NK-92 (cell line): ENCODE measurements around the gene SETD1A.

Source experiments
- DNase-seq: peaks from one replicate; lab custom pipeline; 2025; ENCODE audit not compliant: unreplicated experiment; lab: John Stamatoyannopoulos, UW

Gene SETD1A

GRCh38 chr16:30957456-30958174 is at the start of gene SETD1A:
Gene SETD1A, plus strand, starts transcription at chr16:30957754. Its CDS starts 978 bp downstream, at chr16:30958732.
- DNase-seq, result peak; percentile 58

- DNase-seq, result no peak
Observed at GRCh38 chr16:30910427-30911029, 47.0 kb upstream of the SETD1A start.

- DNase-seq, result no peak
Observed at GRCh38 chr16:30912794-30913412, 44.7 kb upstream of the SETD1A start.

- no peak for DNase-seq
Observed at GRCh38 chr16:30914830-30915229, 42.7 kb upstream of the SETD1A start.

GRCh38 chr16:30918614-30919013 is 38.9 kb upstream of the SETD1A start:
- no peak for DNase-seq

- no peak for DNase-seq
Observed at GRCh38 chr16:30920891-30921290, 36.7 kb upstream of the SETD1A start.

- DNase-seq, result no peak
Observed at GRCh38 chr16:30921459-30921747, 36.2 kb upstream of the SETD1A start.

GRCh38 chr16:30921748-30922419 is 35.7 kb upstream of the SETD1A start:
- DNase-seq, result peak; percentile 60

GRCh38 chr16:30922420-30922959 is 35.1 kb upstream of the SETD1A start:
- DNase-seq, result peak; percentile 97

- DNase-seq, result peak; percentile 71
Observed at GRCh38 chr16:30922960-30923535, 34.5 kb upstream of the SETD1A start.

- DNase-seq, result no peak
Observed at GRCh38 chr16:30923554-30924075, 33.9 kb upstream of the SETD1A start, which contains the start of gene FBXL19. Gene FBXL19, plus strand, starts transcription at chr16:30923572. Its CDS starts 2,183 bp downstream, at chr16:30925755.

- DNase-seq, result no peak
Observed at GRCh38 chr16:30924076-30924912, 33.3 kb upstream of the SETD1A start.

- DNase-seq, result no peak
Observed at GRCh38 chr16:30924913-30925631, 32.5 kb upstream of the SETD1A start.

GRCh38 chr16:30925632-30925987 is 31.9 kb upstream of the SETD1A start:
- no peak for DNase-seq

GRCh38 chr16:30925995-30926811 is 31.4 kb upstream of the SETD1A start:
- DNase-seq, result no peak

GRCh38 chr16:30926937-30927788 is 30.4 kb upstream of the SETD1A start:
- no peak for DNase-seq

- DNase-seq, result no peak
Observed at GRCh38 chr16:30927789-30928378, 29.7 kb upstream of the SETD1A start.
